Renal pelvis (tissue), 12 donors: ENCODE data around the gene KRCC1. TPM values are rescaled to one million over a fixed set of nuclear protein-coding genes. Genes with fewer than 3 reads are reported as not detected.
A peak's percentile ranks its signal among the peaks of the same experiment; 100 is the strongest.

Experiments used
- DNase-seq: peaks from one replicate; pipeline ENCODE4 v3.0.0-alpha.2; 2013
- long read RNA-seq, 16 experiments: transcript quantifications; one replicate each; lab custom pipeline, GENCODE V29; 2026
- polyA plus RNA-seq, 3 donors: library from polyadenylated mRNA; unstranded; fragments of 120-200 nt; gene quantifications; one replicate each; pipeline ENCODE4 v1.2.1, GENCODE V29; 2013; ENCODE audit not compliant: insufficient read length in 3 of 3

Gene KRCC1
- polyA plus RNA-seq: 10 to 100 TPM; 49.5 to 57.0 (median 50.7) TPM
- long read RNA-seq, donor 1, transcript KRCC1-201 (4 exons, 1,753 nt): major isoform, 21 of 21 reads
- long read RNA-seq, donor 1, partial matches to known transcripts: 0 of 21 reads
- long read RNA-seq, donor 1, other reads (novel, unspliced or antisense): 0 of 21 reads
- long read RNA-seq, donor 2, transcript KRCC1-201 (4 exons, 1,753 nt): major isoform, 22 of 22 reads
- long read RNA-seq, donor 2, partial matches to known transcripts: 0 of 22 reads
- long read RNA-seq, donor 2, other reads (novel, unspliced or antisense): 0 of 22 reads
- long read RNA-seq, donor 3, transcript KRCC1-201 (4 exons, 1,753 nt): major isoform, 24 of 24 reads
- long read RNA-seq, donor 3, partial matches to known transcripts: 0 of 24 reads
- long read RNA-seq, donor 3, other reads (novel, unspliced or antisense): 0 of 24 reads
- long read RNA-seq, donor 4, transcript KRCC1-201 (4 exons, 1,753 nt): major isoform, 18 of 18 reads
- long read RNA-seq, donor 4, partial matches to known transcripts: 0 of 18 reads
- long read RNA-seq, donor 4, other reads (novel, unspliced or antisense): 0 of 18 reads
- long read RNA-seq, donor 5, transcript KRCC1-201 (4 exons, 1,753 nt): major isoform, 14 of 24 reads
- long read RNA-seq, donor 5, partial matches to known transcripts: 10 of 24 reads
- long read RNA-seq, donor 5, other reads (novel, unspliced or antisense): 0 of 24 reads
- long read RNA-seq, donor 6, transcript KRCC1-201 (4 exons, 1,753 nt): major isoform, 14 of 14 reads
- long read RNA-seq, donor 6, partial matches to known transcripts: 0 of 14 reads
- long read RNA-seq, donor 6, other reads (novel, unspliced or antisense): 0 of 14 reads
- long read RNA-seq, donor 7, transcript KRCC1-201 (4 exons, 1,753 nt): major isoform, 25 of 25 reads
- long read RNA-seq, donor 7, partial matches to known transcripts: 0 of 25 reads
- long read RNA-seq, donor 7, other reads (novel, unspliced or antisense): 0 of 25 reads
- long read RNA-seq, donor 8, transcript KRCC1-201 (4 exons, 1,753 nt): major isoform, 15 of 15 reads
- long read RNA-seq, donor 8, partial matches to known transcripts: 0 of 15 reads
- long read RNA-seq, donor 8, other reads (novel, unspliced or antisense): 0 of 15 reads
- long read RNA-seq, donor 9, transcript KRCC1-201 (4 exons, 1,753 nt): major isoform, 29 of 29 reads
- long read RNA-seq, donor 9, partial matches to known transcripts: 0 of 29 reads
- long read RNA-seq, donor 9, other reads (novel, unspliced or antisense): 0 of 29 reads
- long read RNA-seq, donor 10, transcript KRCC1-201 (4 exons, 1,753 nt): major isoform, 19 of 19 reads
- long read RNA-seq, donor 10, partial matches to known transcripts: 0 of 19 reads
- long read RNA-seq, donor 10, other reads (novel, unspliced or antisense): 0 of 19 reads
- long read RNA-seq, donor 11, transcript KRCC1-201 (4 exons, 1,753 nt): major isoform, 15 of 15 reads
- long read RNA-seq, donor 11, partial matches to known transcripts: 0 of 15 reads
- long read RNA-seq, donor 11, other reads (novel, unspliced or antisense): 0 of 15 reads
- long read RNA-seq, donor 12, transcript KRCC1-201 (4 exons, 1,753 nt): major isoform, 33 of 41 reads
- long read RNA-seq, donor 12, partial matches to known transcripts: 0 of 41 reads
- long read RNA-seq, donor 12, other reads (novel, unspliced or antisense): 8 of 41 reads
- long read RNA-seq, donor 13, transcript KRCC1-201 (4 exons, 1,753 nt): major isoform, 10 of 10 reads
- long read RNA-seq, donor 13, partial matches to known transcripts: 0 of 10 reads
- long read RNA-seq, donor 13, other reads (novel, unspliced or antisense): 0 of 10 reads
- long read RNA-seq, donor 14: 0 reads
- long read RNA-seq, donor 15, transcript KRCC1-201 (4 exons, 1,753 nt): major isoform, 25 of 30 reads
- long read RNA-seq, donor 15, partial matches to known transcripts: 0 of 30 reads
- long read RNA-seq, donor 15, other reads (novel, unspliced or antisense): 5 of 30 reads
- long read RNA-seq, donor 16, transcript KRCC1-201 (4 exons, 1,753 nt): major isoform, 30 of 30 reads
- long read RNA-seq, donor 16, partial matches to known transcripts: 0 of 30 reads
- long read RNA-seq, donor 16, other reads (novel, unspliced or antisense): 0 of 30 reads

DNA sequence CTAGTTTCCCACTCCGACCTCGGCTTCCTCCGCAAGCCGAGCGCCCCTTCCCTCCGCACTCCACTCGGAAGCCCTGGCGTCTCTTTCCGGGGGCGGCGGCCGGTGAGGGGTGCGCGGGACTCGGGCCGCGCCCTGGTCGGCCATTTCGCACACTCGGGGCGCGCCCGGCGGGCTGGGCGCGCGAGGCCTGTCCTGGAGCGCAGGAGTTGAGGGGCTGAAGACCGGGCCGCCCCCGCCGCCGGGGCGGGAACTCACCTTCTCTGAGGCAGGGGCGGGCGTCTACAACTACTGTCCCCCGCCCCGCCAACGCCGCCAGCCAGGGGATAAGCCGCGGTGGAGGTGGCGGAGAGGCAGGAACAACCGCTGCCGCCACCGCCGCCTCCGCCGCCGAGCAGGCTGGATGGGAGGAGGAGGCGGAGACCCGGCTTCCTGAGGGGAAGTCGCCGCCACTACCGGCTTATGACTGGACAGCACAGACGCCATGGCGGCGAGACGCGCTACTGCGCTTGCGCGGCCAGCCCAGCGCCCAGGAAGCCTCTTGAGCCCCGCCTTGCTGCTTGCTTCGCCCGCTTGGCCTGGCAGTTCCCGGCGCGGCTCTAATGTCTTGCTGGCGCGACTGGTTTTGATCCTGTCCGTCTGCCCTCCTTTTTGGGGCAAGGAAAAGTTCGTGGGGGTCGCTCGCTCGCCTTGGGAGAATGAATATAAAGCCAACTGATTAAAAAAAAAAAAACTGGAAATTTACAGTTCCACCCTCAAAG, at the start of gene KRCC1:
Gene KRCC1 (minus strand): TSS at position 413 of the 758 bp plus-strand sequence. CDS start 27,220 bp downstream, outside the sequence.
- DNase-seq: peak; percentile 94

DNA sequence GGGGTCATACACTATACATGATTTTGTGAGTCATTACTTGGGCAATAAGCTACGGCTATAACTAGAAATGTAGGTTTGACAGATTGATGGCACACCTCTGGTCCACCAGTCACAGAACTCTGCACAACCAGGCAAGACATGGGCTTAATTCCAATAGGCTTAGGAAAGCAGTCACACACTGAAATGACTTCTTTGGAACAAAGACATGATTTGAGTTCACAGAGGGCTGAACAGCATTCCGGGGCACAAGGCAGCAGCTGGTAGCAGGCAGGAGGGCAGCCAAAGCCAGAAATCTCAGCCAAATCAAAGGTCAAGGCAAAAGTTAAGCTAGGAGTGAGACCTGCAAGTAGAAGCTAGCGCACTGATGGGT, 44.9 kb upstream of the KRCC1 start:
- no peak for DNase-seq

DNA sequence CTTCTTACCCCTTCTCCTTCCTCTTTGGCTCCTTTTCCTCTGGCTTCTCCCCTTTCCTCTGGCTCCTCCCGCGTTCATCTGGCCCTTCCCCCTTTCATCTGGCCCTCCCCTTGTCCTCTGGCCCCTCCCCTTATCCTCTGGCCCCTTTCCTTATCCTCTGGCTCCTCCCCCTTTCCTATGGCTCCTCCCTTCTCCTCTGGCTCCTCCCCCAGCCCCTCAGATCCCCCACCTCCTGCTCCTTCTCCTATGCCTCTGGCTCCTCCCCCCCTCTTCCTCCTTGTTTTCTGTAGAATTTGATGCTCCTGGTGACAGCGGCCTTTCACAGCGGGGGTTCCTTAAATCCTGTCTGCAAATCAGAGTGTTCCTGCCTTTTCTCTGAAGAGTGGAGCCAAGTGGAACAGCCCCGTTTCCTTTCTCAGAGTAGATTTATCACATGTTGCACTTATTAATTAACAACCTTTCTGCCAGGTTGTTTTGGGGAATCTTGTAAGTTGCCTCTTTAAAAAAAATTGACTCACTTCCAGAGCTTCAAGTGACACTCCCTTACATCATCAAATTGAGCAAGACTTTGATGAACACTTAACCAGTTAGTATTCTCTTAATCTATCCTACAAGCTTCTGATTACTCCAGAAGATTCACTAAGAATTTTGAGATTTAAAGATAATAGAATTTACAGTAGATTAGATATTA, 44.4 kb upstream of the KRCC1 start:
- no peak for DNase-seq

DNA sequence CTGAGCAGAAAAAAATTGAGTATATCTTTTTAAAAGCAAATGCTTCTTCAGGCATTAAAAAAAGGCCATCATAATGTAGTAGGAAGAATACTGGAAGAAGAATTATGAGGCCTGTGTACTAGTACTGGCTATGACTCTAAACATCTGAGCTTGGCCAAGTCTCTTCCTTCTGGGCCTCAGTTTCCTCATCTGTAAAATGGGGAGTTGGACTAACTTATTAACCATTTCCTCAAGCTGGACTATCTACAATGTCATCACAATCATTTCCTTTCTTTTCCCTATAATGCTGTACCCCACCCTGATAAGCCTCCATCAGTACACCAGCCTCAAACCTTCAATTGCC, 42.9 kb upstream of the KRCC1 start:
- no peak for DNase-seq

DNA sequence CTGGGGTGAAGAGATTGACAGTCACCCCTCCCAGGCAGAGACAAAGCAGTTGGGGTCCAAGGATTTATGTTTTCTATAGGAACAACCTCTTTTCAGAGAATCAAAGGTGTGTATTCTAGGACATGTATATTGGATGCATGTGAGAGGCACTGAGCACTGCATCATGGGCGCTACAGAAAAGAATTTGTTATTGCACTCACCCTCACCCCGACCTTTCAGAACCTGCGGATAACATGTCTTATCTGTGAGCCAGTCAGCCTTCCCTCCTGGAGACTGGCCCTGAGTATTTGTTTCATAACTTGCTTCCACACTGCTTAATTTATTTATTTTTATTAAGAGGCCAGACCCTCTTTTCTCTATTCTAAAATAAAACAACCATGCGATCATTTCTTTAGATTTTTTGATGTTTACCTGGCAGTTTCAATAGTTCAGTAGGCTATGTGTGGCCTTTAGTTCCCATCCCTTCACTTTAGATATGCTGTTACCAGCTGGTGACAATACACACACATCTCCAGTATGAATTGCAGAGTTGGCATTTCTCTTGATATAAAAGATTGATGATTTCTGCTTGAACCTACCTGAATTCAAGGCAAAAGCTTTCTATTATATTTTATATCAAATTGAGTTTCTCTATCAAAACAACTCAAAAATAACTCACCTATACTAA, 42.4 kb upstream of the KRCC1 start:
- DNase-seq: no peak

DNA sequence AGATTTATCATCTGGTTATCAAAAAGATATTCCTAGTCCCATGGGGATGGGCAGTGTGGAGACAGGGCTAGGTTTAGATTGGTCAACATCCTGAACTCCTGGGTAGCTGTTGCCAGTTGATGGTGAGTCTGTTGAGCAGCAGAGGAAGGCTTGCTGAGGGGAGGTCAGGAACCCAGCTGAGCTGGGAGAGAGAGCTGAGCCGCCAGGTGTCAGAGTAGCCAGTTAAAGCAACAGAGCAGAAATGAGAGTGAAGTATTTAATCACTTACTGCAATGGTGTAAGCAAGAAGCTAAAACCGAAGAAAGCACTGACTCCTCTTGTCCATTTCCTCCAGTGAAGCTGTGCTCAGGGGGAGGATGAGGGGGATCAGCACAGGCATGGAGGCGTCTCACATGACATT, 41.6 kb upstream of the KRCC1 start:
- DNase-seq: no peak

DNA sequence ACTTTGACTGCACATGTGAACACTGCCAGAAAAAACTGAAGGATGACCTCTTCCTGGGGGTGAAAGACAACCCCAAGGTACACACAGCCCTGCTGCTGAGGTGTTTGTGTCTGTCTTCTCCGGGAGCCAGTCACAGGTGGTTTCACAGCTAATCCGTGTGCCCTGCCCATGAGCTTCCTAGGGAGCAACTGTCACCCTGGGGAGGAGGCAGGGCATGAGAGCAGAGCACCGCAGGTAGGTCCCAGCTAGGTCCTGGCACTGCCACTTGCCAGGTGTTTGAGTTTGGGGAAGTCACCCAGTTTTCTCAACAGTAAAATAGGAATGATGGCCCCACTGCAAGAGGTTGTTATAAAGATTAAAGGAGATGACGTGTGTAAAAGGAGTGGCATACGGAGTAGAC, 41.1 kb upstream of the KRCC1 start:
- DNase-seq: no peak

DNA sequence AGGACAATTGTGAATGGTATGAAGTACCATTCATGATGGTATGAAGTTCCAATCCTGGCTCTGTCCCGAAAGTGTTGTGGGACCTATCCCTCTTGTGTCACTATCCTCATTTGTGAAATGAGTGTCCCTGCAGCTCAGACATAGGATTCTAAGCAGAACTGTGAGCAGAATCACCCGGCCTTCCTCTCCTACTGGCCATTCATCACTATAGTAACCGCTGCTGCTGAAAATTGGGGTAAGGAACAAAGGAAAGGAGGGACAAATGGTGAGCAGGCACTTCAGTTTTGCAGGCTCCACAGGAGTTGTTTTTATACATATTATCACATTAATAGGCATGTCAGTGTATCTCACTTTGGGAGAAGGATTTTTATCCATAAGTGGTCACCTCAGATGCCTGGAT, 39.4 kb upstream of the KRCC1 start:
- DNase-seq: no peak

DNA sequence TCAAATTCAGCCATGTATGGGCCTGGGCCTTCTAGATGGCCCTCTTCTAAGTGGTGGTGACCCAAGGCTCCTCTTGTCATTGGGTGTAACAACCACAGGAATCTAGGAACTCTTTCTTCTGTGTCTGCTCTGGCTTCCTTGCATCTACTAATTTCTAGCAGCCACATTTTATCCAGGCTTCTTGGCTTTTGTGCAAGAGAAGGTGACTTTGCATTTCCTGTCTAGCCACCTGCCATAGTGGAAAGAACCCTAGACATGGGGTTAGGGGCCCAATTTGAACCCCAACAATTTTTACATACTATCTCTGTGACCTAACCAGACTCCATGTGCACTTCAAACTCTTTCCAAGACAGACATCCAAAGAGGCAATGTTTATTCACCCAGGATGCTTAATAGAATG, 37.2 kb upstream of the KRCC1 start:
- DNase-seq: no peak

DNA sequence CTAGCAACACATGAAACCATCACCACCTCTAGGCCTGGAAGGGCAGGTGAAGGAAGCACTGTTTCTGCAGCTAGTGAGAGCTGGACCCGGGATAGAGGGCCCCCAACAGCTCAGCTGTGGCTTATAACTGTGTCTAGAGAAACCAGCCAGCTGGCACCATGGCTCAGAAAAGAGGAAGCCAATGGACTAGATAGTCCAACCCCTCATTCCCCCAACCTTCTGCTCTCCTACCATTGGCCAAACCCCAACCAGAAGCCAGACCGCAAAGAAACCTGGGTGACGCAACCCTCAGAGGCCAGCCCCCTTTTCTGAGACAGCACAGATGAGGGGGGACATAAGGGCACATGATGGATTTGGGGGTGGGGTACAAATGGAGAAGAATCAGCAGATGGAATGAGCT, 36.4 kb upstream of the KRCC1 start:
- DNase-seq: no peak

DNA sequence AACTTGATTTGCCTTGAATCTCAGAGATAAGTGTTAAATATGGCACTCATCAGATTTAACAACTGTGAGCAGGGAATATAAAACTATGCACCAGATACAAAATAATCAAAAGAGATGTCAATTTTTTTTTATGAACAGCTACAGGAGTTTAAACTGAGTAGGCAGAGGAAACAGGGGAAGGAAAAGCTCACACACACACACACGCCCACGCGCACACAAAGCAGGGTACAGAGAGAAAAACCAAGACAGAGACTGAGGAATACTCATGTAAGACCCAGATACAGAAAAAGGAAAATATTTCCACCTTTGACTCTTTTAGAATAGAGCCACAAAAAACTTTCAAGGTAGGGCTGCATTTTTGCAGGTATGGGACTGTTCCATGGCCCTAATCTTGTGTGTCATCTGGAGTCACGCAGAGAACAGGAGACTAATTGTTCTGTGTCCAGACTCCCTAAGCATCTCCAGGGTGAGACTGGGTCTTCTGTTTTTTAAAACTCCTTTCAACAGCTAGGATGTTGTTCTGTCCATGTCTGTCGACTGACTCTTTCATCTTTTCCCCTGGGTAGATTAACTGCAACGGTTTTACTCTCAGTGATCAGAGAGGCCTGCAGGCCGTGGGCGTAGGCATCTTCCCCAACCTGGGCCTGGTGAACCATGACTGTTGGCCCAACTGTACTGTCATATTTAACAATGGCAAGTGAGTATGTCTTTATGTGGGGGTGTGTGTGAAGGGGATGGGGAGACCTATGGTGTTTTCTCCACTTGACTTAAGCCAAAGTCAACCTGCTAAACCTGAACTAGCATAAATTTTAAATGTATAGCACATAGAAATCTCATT, 35.1 kb upstream of the KRCC1 start:
- no peak for DNase-seq

DNA sequence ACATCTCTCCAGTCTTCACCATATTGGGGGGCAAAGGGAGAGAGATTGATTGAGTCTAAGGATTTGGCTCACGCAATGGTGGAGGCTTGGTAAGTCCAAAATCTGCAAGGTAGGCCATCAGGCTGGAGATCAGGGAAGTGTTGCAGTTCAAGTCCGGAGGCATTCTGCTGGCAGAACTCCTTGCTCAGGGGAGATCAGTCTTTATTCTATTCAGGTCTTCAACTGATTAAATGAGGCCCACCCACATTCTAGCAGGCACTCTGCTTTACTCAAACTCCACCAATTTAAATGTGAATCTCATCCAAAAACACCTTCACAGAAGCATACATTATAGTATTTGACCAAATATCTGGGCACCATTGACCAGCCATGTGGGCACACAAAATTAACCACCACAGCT, 33.4 kb upstream of the KRCC1 start:
- DNase-seq: no peak

DNA sequence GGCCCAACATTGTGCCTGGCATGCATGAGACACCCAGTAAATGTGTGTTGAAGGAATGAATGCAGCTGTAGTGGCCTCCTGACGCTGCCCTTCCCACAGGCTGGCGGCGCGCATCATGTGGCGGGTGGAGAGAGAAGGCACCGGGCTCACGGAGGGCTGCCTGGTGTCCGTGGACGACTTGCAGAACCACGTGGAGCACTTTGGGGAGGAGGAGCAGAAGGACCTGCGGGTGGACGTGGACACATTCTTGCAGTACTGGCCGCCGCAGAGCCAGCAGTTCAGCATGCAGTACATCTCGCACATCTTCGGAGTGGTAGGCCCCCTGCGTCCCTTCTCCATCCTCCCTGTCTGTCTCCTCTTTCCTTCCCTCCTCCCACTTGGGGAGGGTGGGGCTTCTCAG, 32.2 kb upstream of the KRCC1 start:
- no peak for DNase-seq

DNA sequence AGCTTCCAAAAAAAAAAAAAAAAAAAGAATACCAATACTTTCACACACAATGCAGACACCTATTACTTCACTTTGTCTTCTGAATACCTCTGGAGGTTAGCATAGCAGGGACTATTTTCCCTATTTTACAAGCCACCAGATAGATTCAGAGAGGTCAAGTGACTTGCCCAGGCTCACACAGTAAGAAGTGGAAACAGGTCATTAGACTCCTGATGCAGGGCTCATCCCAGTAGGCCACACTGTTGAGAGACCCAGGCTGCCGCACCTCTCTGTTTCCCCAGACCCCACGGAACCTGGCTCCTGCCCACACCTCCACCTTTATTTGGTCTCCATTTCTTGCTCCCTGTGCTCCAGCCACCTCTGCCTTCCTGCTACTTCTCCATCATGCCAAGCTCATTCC, 31.5 kb upstream of the KRCC1 start:
- DNase-seq: no peak

DNA sequence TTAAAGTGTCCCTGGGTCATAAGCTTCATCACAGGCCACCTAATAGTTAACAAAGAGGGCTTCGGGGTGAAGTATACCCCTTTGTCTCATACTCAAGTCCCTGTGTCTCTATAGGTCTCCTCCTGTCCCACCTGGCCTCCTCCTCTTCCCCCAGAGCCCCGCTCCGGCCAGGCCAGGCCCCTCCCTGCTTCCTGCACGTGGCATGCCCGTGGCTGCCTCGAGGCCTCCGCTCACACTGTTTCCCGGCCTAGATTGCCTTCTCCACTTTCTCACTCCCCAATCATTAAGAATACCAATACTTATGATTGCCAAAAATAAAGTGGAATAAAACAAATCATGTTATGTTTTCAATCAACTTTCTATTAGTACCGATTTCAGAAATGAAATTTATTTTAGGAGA, 30.8 kb upstream of the KRCC1 start:
- no peak for DNase-seq

DNA sequence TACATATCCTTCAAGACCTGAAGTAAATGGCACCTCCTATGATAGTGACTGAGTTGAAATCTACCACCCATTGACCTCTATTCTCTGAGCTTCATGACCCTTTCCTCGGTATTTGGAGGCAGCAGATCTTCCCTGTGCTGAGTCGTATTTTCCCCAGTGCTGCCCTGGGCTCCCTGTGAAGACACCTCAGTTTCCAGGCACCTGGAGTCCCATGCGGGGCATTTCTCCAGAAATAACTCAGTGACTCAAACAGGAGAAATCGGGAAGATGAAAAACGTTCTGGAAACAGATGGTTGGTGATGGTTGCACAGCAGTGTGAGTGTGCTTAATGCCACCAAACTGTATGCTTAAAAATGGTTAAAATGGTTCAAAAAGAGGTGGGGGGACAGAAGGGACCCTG, 30.0 kb upstream of the KRCC1 start:
- no peak for DNase-seq

DNA sequence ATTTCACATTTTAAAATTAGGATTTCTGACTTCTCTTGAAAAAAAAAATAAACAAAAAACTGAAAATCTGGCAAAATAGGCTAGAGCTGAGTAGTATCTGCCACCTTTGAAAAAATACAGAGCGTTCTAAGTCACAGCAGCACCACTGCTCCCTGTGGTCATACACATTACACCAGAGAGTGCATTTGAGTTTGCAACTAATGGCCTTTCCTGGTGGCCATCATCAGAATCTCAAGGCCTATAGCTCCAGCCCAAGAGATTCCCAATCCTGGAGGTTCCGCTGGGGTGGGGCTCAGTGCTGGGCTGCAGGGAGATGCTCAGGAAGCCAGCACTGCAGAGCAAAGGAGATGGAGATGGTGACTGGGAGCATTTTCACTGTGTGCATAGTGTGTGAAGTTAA, 29.5 kb upstream of the KRCC1 start:
- DNase-seq: no peak

DNA sequence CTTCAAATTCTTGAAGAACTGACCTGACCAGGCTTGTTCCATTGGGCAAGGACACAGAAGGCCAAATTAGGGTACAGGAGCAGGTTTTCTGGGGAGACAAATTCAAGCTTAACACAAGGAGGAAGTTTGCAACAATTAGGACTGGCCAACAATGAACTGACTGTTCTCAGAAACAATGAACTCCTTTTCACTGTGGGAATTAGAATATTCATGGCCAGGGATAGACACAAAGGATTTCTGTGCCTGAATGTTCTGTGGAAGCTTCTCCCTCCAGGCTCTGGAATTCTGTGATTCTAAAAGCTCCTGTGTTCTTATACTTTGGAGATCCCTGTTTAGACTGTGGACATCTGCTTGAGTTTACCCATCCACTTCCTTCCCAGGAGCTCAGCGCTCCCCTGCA, 27.2 kb upstream of the KRCC1 start:
- DNase-seq: no peak
